ENCODE measurements around the gene IL17C.

The IL17C gene

GRCh38 chr16:88686062-88686438, 47.7 kb downstream of the IL17C start:
- no peak for DNase-seq (ENCODE audit: low read depth)

- peak; percentile 80 for DNase-seq (ENCODE audit: low read depth)
Observed at GRCh38 chr16:88686439-88687253, 48.3 kb downstream of the IL17C start, which contains the start of gene SNAI3. SNAI3 (minus strand) TSS chr16:88686507; CDS start chr16:88686406, 101 bp downstream.

- DNase-seq (ENCODE audit: low read depth) = no peak
Observed at GRCh38 chr16:88687254-88687576, 48.8 kb downstream of the IL17C start.

GRCh38 chr16:88687676-88688012, 49.3 kb downstream of the IL17C start:
- DNase-seq (ENCODE audit: low read depth) = no peak

- DNase-seq (ENCODE audit: low read depth) = no peak
Observed at GRCh38 chr16:88688013-88688778, 49.8 kb downstream of the IL17C start.

All from stimulated activated CD8-positive, alpha-beta memory T cell treated with anti-CD3 and anti-CD28 coated beads, Interleukin-12 subunit alpha, Interleukin-12 subunit beta, amount 100 ng/mL, for 4 hours (primary cell).